ENCODE data around the gene FMR1NB.

The FMR1NB gene

GRCh38 chrX:148070504-148070877, 89.4 kb downstream of the FMR1NB start:
- DNase-seq (ENCODE audit: low read depth) = no peak

Data from stromal cell of bone marrow (primary cell).